ENCODE results near the gene SMIM15. TPM values are rescaled to one million over a fixed set of nuclear protein-coding genes. Genes with fewer than 3 reads are reported as not detected.

SMIM15 gene
- total RNA-seq, 1 donor = 31.8 TPM

- H3K4me1 ChIP-seq (ENCODE audit: insufficient read depth, low read length) = no peaks in the 10 kb centered on the region
- H4K20me1 ChIP-seq (ENCODE audit: insufficient read depth, low read length) = no peaks in the 10 kb centered on the region
- H3K4me3 ChIP-seq (ENCODE audit: insufficient read depth, low read length) = no peak overlapping the region
- no peaks in the 10 kb centered on the region for H3K9me3 ChIP-seq (ENCODE audit: low read depth, low read length)
- DNase-seq (ENCODE audit: insufficient read length, low spot score, missing footprints) = no peak
- H3K27ac ChIP-seq (ENCODE audit: low read depth, low read length) = no peak overlapping the region
- H3K36me3 ChIP-seq (ENCODE audit: insufficient read depth, low read length) = no peaks in the 10 kb centered on the region
- no peaks in the 10 kb centered on the region for H3K79me2 ChIP-seq (ENCODE audit: insufficient read depth, low read length)
- no peak for TF ChIP-seq CTCF (IDR thresholded peaks at IDR 0.05; ENCODE audit: extremely low read depth, low read depth, low read length)
- no peak overlapping the region for H3K4me2 ChIP-seq (ENCODE audit: insufficient read depth, low read length)
- H2AFZ ChIP-seq (ENCODE audit: low read length) = no peak overlapping the region
- H3K27me3 ChIP-seq (ENCODE audit: insufficient read depth, low read length) = no peaks in the 10 kb centered on the region
Observed at GRCh38 chr5:61178702-61179101, 16.4 kb upstream of the SMIM15 start.

- Histone ChIP-seq H3K27ac (ENCODE audit: low read depth, low read length) (no peak overlapping the region), H3K79me2 (ENCODE audit: insufficient read depth, low read length) (no peaks in the 10 kb centered on the region), H3K4me1 (ENCODE audit: insufficient read depth, low read length) (no peaks in the 10 kb centered on the region), H4K20me1 (ENCODE audit: insufficient read depth, low read length) (no peaks in the 10 kb centered on the region), H3K36me3 (ENCODE audit: insufficient read depth, low read length) (no peaks in the 10 kb centered on the region), H3K4me2 (ENCODE audit: insufficient read depth, low read length) (no peak overlapping the region), H3K4me3 (ENCODE audit: insufficient read depth, low read length) (no peak overlapping the region), H3K27me3 (ENCODE audit: insufficient read depth, low read length) (no peaks in the 10 kb centered on the region), H2AFZ (ENCODE audit: low read length) (no peak overlapping the region), H3K9me3 (ENCODE audit: low read depth, low read length) (no peaks in the 10 kb centered on the region)
- TF ChIP-seq CTCF (IDR thresholded peaks at IDR 0.05; ENCODE audit: extremely low read depth, low read depth, low read length) = no peak
- no peak for DNase-seq (ENCODE audit: insufficient read length, low spot score, missing footprints)
Observed at GRCh38 chr5:61177716-61178115, 15.4 kb upstream of the SMIM15 start.

GRCh38 chr5:61177070-61177469 is 14.8 kb upstream of the SMIM15 start:
- no peak for TF ChIP-seq CTCF (IDR thresholded peaks at IDR 0.05; ENCODE audit: extremely low read depth, low read depth, low read length)
- Histone ChIP-seq H3K79me2 (ENCODE audit: insufficient read depth, low read length) (no peaks in the 10 kb centered on the region), H4K20me1 (ENCODE audit: insufficient read depth, low read length) (no peaks in the 10 kb centered on the region), H3K9me3 (ENCODE audit: low read depth, low read length) (no peaks in the 10 kb centered on the region), H3K4me1 (ENCODE audit: insufficient read depth, low read length) (no peaks in the 10 kb centered on the region), H3K27ac (ENCODE audit: low read depth, low read length) (no peak overlapping the region), H2AFZ (ENCODE audit: low read length) (no peak overlapping the region), H3K4me2 (ENCODE audit: insufficient read depth, low read length) (no peak overlapping the region), H3K36me3 (ENCODE audit: insufficient read depth, low read length) (no peaks in the 10 kb centered on the region), H3K4me3 (ENCODE audit: insufficient read depth, low read length) (no peak overlapping the region), H3K27me3 (ENCODE audit: insufficient read depth, low read length) (no peaks in the 10 kb centered on the region)
- DNase-seq (ENCODE audit: insufficient read length, low spot score, missing footprints) = no peak

GRCh38 chr5:61176631-61177030 is 14.4 kb upstream of the SMIM15 start:
- H3K36me3 ChIP-seq (ENCODE audit: insufficient read depth, low read length) = no peaks in the 10 kb centered on the region

More at GRCh38 chr5:61176631-61177030, 14.4 kb upstream of the SMIM15 start:
- no peak overlapping the region for H3K27ac ChIP-seq (ENCODE audit: low read depth, low read length)
- H3K9me3 ChIP-seq (ENCODE audit: low read depth, low read length) = no peaks in the 10 kb centered on the region
- no peaks in the 10 kb centered on the region for H3K4me1 ChIP-seq (ENCODE audit: insufficient read depth, low read length)
- H3K4me2 ChIP-seq (ENCODE audit: insufficient read depth, low read length) = no peak overlapping the region
- no peaks in the 10 kb centered on the region for H4K20me1 ChIP-seq (ENCODE audit: insufficient read depth, low read length)
- no peaks in the 10 kb centered on the region for H3K79me2 ChIP-seq (ENCODE audit: insufficient read depth, low read length)
- no peak overlapping the region for H3K4me3 ChIP-seq (ENCODE audit: insufficient read depth, low read length)
- H2AFZ ChIP-seq (ENCODE audit: low read length) = no peak overlapping the region
- DNase-seq (ENCODE audit: insufficient read length, low spot score, missing footprints) = peak; percentile 6
- no peaks in the 10 kb centered on the region for H3K27me3 ChIP-seq (ENCODE audit: insufficient read depth, low read length)
- no peak for TF ChIP-seq CTCF (IDR thresholded peaks at IDR 0.05; ENCODE audit: extremely low read depth, low read depth, low read length)

Data from osteoblast (primary cell).